HepG2 (cell line): Measurements from ENCODE around the gene SLC35G2. TPM values are rescaled to one million over a fixed set of nuclear protein-coding genes. Genes with fewer than 3 reads are reported as not detected.

Experiments
- ARID4A ChIP-seq: sonication (generic); formaldehyde crosslinking; IDR thresholded peaks from 2 replicates; pipeline ENCODE4 v1.5.0; 2020; ENCODE audit warnings: mild to moderate bottlenecking, missing genetic modification reagents, borderline replicate concordance
- KLF13 ChIP-seq: sonication (generic); formaldehyde crosslinking; IDR thresholded peaks from 2 replicates; pipeline ENCODE4 v1.4.0; 2020; ENCODE audit warnings: mild to moderate bottlenecking, missing genetic modification reagents
- NFE2L1 ChIP-seq: sonication (generic); formaldehyde crosslinking; IDR thresholded peaks from 2 replicates; pipeline ENCODE4 v1.4.0; 2020; ENCODE audit warnings: missing genetic modification reagents, mild to moderate bottlenecking, borderline replicate concordance
- SOX6 ChIP-seq, 2 experiments: fragments of 450-650 bp in 1 of 2; sonication (generic) in 1 of 2; formaldehyde crosslinking in 1 of 2; IDR thresholded peaks; 2 replicates each; pipeline versions ENCODE4 v1.4.0 to v1.6.1; 2017 to 2020; ENCODE audit warnings: antibody characterized with exemption in 1 of 2, mild to moderate bottlenecking in 1 of 2, missing genetic modification reagents in 1 of 2
- YEATS4 ChIP-seq: sonication (generic); formaldehyde crosslinking; IDR thresholded peaks from 2 replicates; pipeline ENCODE4 v1.4.0; 2020; ENCODE audit warnings: missing genetic modification reagents, borderline replicate concordance
- ZC3H4 ChIP-seq: sonication (generic); formaldehyde crosslinking; IDR thresholded peaks from 2 replicates; pipeline ENCODE4 v1.4.0; 2020; ENCODE audit warnings: missing genetic modification reagents, borderline replicate concordance
- ZNF225 ChIP-seq: sonication (generic); formaldehyde crosslinking; IDR thresholded peaks from 2 replicates; pipeline ENCODE4 v1.4.0; 2020; ENCODE audit warnings: mild to moderate bottlenecking, missing genetic modification reagents
- ZNF24 ChIP-seq: fragments of 450-650 bp; IDR thresholded peaks from 2 replicates; pipeline ENCODE4 v1.6.1; 2017; ENCODE audit warnings: antibody characterized with exemption, mild to moderate bottlenecking
- ZNF329 ChIP-seq: sonication (generic); formaldehyde crosslinking; IDR thresholded peaks from 2 replicates; pipeline ENCODE4 v1.9.0; 2021; ENCODE audit warnings: low read depth, mild to moderate bottlenecking, missing genetic modification reagents
- ZNF569 ChIP-seq: sonication (generic); formaldehyde crosslinking; IDR thresholded peaks from 2 replicates; pipeline ENCODE4 v1.5.0; 2020; ENCODE audit warnings: mild to moderate bottlenecking, missing genetic modification reagents, moderate library complexity, borderline replicate concordance
- ZNF605 ChIP-seq: sonication (generic); formaldehyde crosslinking; IDR thresholded peaks from 2 replicates; pipeline ENCODE4 v1.8.0; 2022; ENCODE audit warnings: mild to moderate bottlenecking, missing genetic modification reagents
- polyA plus RNA-seq, 8 experiments: library from polyadenylated mRNA; depleted of rRNA in 3 of 8; stranded (reverse) in 7 of 8; unstranded in 1 of 8; fragments of >200 nt; fragmentation: Illumina TruSeq in 4 of 8; extraction: Trizol in 4 of 8; gene quantifications; 2 replicates each; pipeline versions ENCODE4 v1.2.1 to v1.2.3, GENCODE V29; 2011 to 2016; ENCODE audit warnings: low read depth in 4 of 8, missing spikeins in 1 of 8, mixed read lengths in 1 of 8; ENCODE audit not compliant: insufficient read depth in 1 of 8
- total RNA-seq, 5 experiments: library from RNA; depleted of rRNA; stranded (reverse); fragments of >200 nt; fragmentation: Illumina TruSeq; extraction: Trizol; gene quantifications; 2 replicates each; pipeline ENCODE4 v1.2.3, GENCODE V29; 2016; ENCODE audit warnings: low read depth in 1 of 5

The SLC35G2 gene
- total and polyA plus RNA-seq, 2 of the 13 experiments (the other 11 are each of a cell fraction or from before 2014, with no cell fraction given), result 7.6 to 10.3 TPM

- TF ChIP-seq ARID4A (CRISPR knock-in tag) (no peak), ZNF605 (CRISPR knock-in tag) (no peak), ZC3H4 (no peak), ZNF24 (no peak), NFE2L1 (CRISPR knock-in tag) (no peak), ZNF225 (CRISPR knock-in tag) (no peak), SOX6 (IDR thresholded peaks at IDR 0.05) (no peak), SOX6 (CRISPR knock-in tag; IDR thresholded peaks at IDR 0.05) (no peak), YEATS4 (no peak), ZNF569 (CRISPR knock-in tag) (no peak), KLF13 (CRISPR knock-in tag) (no peak), ZNF329 (no peak)
- TF ChIP-seq, all 625 proteins: peak for 0
Measured at GRCh38 chr3:136835813-136836510, 17.0 kb downstream of the SLC35G2 start (continued).
